NK-92 (cell line): ENCODE measurements around the gene TPGS2.
"Not testable (repeated sequence)": the region's sequence is repeated elsewhere in the genome, so short reads cannot be mapped to it uniquely, and the experiment has no call there.

ENCODE experiments used
- DNase-seq: peaks from one replicate; lab custom pipeline; 2025; ENCODE audit not compliant: unreplicated experiment; lab: John Stamatoyannopoulos, UW

The TPGS2 gene

GRCh38 chr18:36828630-36829361 is at the start of gene TPGS2, which contains the start of gene KIAA1328:
TSS of gene TPGS2 (minus strand) at chr18:36829002. CDS start at chr18:36828767, 235 bp downstream.
TSS of gene KIAA1328 (plus strand) at chr18:36829127. CDS start at chr18:36829139, 12 bp downstream.
- peak; percentile 39 for DNase-seq

- DNase-seq, result not testable (repeated sequence)
These were observed 45.0 kb upstream of the TPGS2 start for GRCh38 chr18:36873826-36874225.

GRCh38 chr18:36872329-36872728 is 43.5 kb upstream of the TPGS2 start:
- no peak for DNase-seq

GRCh38 chr18:36871801-36872200 is 43.0 kb upstream of the TPGS2 start:
- no peak for DNase-seq

- DNase-seq, result no peak
These were observed 38.3 kb upstream of the TPGS2 start for GRCh38 chr18:36867056-36867455.

- no peak for DNase-seq
These were observed 33.4 kb upstream of the TPGS2 start for GRCh38 chr18:36862182-36862581.

GRCh38 chr18:36856815-36857214 is 28.0 kb upstream of the TPGS2 start:
- DNase-seq, result no peak

- no peak for DNase-seq
These were observed 22.4 kb upstream of the TPGS2 start for GRCh38 chr18:36851202-36851590.

- no peak for DNase-seq
These were observed 21.9 kb upstream of the TPGS2 start for GRCh38 chr18:36850527-36851201.

GRCh38 chr18:36849288-36850006 is 20.6 kb upstream of the TPGS2 start:
- no peak for DNase-seq

GRCh38 chr18:36848609-36849008 is 19.8 kb upstream of the TPGS2 start:
- no peak for DNase-seq

- DNase-seq, result no peak
These were observed 15.0 kb upstream of the TPGS2 start for GRCh38 chr18:36843784-36844183.

- DNase-seq, result no peak
These were observed 14.4 kb upstream of the TPGS2 start for GRCh38 chr18:36843199-36843598.

GRCh38 chr18:36839835-36840234 is 11.0 kb upstream of the TPGS2 start:
- no peak for DNase-seq

- DNase-seq, result no peak
These were observed 7.1 kb upstream of the TPGS2 start for GRCh38 chr18:36835927-36836326.

- no peak for DNase-seq
These were observed 4.3 kb upstream of the TPGS2 start for GRCh38 chr18:36833120-36833519.

- DNase-seq, result no peak
These were observed 2.3 kb upstream of the TPGS2 start for GRCh38 chr18:36831139-36831538.

- no peak for DNase-seq
These were observed 1.3 kb upstream of the TPGS2 start for GRCh38 chr18:36830158-36830495.

- no peak for DNase-seq
These were observed 758 bp upstream of the TPGS2 start for GRCh38 chr18:36829362-36830157.

- DNase-seq, result no peak
These were observed 609 bp downstream of the TPGS2 start for GRCh38 chr18:36828157-36828629.

GRCh38 chr18:36826556-36826955 is 2.2 kb downstream of the TPGS2 start:
- no peak for DNase-seq
